B cell (primary cell): Measurements from ENCODE around the gene PCDHA11.

Experiments used
- CTCF ChIP-seq: fragments of 200-600 bp; IDR thresholded peaks from one replicate; pipeline ENCODE4 v1.8.0; 2022; ENCODE audit warnings: antibody characterized with exemption, mild to moderate bottlenecking
- EZH2 ChIP-seq: IDR thresholded peaks from 2 replicates; pipeline ENCODE4 v1.6.1; 2012; ENCODE audit warnings: borderline replicate concordance, low read depth, mild to moderate bottlenecking, moderate library complexity, low read length; ENCODE audit not compliant: insufficient read depth, poor library complexity, severe bottlenecking

- no peak for TF ChIP-seq CTCF
- TF ChIP-seq EZH2 = no peak
Observed at GRCh38 chr5:140840978-140841962, 27.5 kb upstream of the PCDHA11 start, which contains the start of gene PCDHA8.
